Smooth muscle cell (in vitro differentiated cells): ENCODE measurements around the gene PLD4. TPM values are rescaled to one million over a fixed set of nuclear protein-coding genes. Genes with fewer than 3 reads are reported as not detected.

Source experiments
- DNase-seq: peaks from one replicate; lab custom pipeline; 2025; ENCODE audit not compliant: unreplicated experiment; lab: John Stamatoyannopoulos, UW
- H2AFZ ChIP-seq: fragments of 200-600 bp; sonication (generic); 2 replicates; pipeline ENCODE4 v1.6.0; 2016; ENCODE audit warnings: antibody characterized with exemption, low read depth, mild to moderate bottlenecking
- H3F3A ChIP-seq: fragments of 200-600 bp; sonication (generic); 2 replicates; pipeline ENCODE4 v1.6.0; 2017; ENCODE audit warnings: antibody characterized with exemption, low read depth
- H3K27ac ChIP-seq: fragments of 200-600 bp; sonication (generic); 2 replicates; pipeline ENCODE4 v1.5.1; 2016; ENCODE audit warnings: low read depth, mild to moderate bottlenecking
- H3K27me3 ChIP-seq: fragments of 200-600 bp; sonication (generic); 2 replicates; pipeline ENCODE4 v1.6.1; 2016; ENCODE audit warnings: low read depth, mild to moderate bottlenecking
- H3K36me3 ChIP-seq: fragments of 200-600 bp; sonication (generic); 2 replicates; pipeline ENCODE4 v1.5.1; 2016; ENCODE audit warnings: low read depth
- H3K4me1 ChIP-seq: fragments of 200-600 bp; sonication (generic); 2 replicates; pipeline ENCODE4 v1.5.1; 2016; ENCODE audit warnings: low read depth
- H3K4me2 ChIP-seq: fragments of 200-600 bp; sonication (generic); 2 replicates; pipeline ENCODE4 v1.6.0; 2016; ENCODE audit warnings: mild to moderate bottlenecking
- H3K4me3 ChIP-seq: fragments of 200-600 bp; sonication (generic); 2 replicates; pipeline ENCODE4 v1.5.1; 2016; ENCODE audit warnings: mild to moderate bottlenecking
- H3K79me2 ChIP-seq: fragments of 200-600 bp; sonication (generic); 2 replicates; pipeline ENCODE4 v1.6.0; 2016; ENCODE audit warnings: low read depth, mild to moderate bottlenecking
- H3K9ac ChIP-seq: fragments of 200-600 bp; sonication (generic); 2 replicates; pipeline ENCODE4 v1.6.0; 2016; ENCODE audit warnings: low read depth
- H3K9me3 ChIP-seq: fragments of 200-600 bp; sonication (generic); replicated peaks from 2 replicates; pipeline ENCODE4 v1.5.1; 2016; ENCODE audit warnings: low read depth
- H4K20me1 ChIP-seq: fragments of 200-600 bp; sonication (generic); 2 replicates; pipeline ENCODE4 v1.6.0; 2016; ENCODE audit warnings: low read depth
- WGBS: methylation state at CpG from one replicate; pipeline ENCODE4 v1.1.7; 2016; ENCODE audit warnings: low lambda C conversion rate; 5-methylcytosine and 5-hydroxymethylcytosine counted together
- polyA plus RNA-seq: library from polyadenylated mRNA; unstranded; fragments of >200 nt; fragmentation: Nextera tagmentation; extraction: Ambion mirVana; gene quantifications from 2 replicates; pipeline ENCODE4 v1.2.1, GENCODE V29; 2016
- total RNA-seq: library from RNA; depleted of rRNA; stranded (reverse); fragments of >200 nt; gene quantifications from 2 replicates; pipeline ENCODE4 v1.2.3, GENCODE V29; 2014
- TF ChIP-seq, protein P1 (sequence below): fragments of 200-600 bp; sonication (generic); IDR thresholded peaks from 2 replicates; pipeline ENCODE4 v1.5.1; 2017; ENCODE audit warnings: borderline replicate concordance, mild to moderate bottlenecking, antibody characterized with exemption; ENCODE audit not compliant: insufficient read depth, poor library complexity, severe bottlenecking

PLD4 gene
- total and polyA plus RNA-seq, 2 experiments from 2014 or later: 0.06 to 0.09 TPM

DNA sequence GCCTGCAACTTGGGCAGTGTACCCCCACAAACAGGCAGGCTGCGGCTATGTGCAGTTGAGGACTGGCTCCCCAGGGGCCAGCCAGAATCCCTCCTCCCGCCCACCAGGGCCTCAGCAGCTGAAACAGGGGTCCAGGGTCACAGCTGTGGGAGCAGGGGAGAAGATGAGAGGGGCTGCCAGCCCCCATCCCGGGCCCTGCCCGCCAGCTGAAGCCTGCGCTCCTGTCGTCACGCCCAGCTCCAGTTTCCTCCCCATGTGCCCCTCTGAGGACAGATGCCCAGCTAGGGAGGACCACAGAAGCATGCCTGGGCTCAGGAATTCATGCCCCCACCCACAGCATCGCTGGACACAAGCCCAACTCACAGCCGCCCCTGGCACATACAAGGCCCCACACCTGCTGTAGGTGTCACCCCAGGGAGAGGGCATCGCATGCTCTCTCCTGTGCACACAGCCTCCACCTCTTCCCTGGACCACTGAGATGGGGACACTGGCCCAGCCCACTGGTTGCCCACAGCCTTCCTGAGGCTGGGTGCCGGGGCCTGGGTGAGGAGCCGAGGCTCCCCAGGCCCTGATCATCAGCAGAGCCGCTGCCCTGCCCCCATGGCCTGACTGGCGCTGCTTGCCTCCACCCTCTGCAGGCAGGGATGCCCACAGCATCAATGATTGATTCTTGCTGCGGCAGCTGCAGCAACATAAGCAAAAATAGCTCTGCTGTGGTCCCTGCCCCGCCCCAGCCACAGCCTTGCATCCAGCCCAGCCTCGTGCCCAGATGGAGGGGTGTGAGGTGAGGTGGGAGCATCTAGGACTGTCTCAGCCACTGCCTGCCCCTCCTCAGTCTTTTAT, 57.2 kb downstream of the PLD4 start:
- Histone ChIP-seq H3K4me3 (no peak overlapping the region), H2AFZ (no peak overlapping the region), H3K36me3 (no peaks in the 10 kb centered on the region), H3K4me1 (peaks cover 13% of the 10 kb centered on the region), H3K79me2 (no peaks in the 10 kb centered on the region), H3K4me2 (no peak overlapping the region), H4K20me1 (no peaks in the 10 kb centered on the region), H3K9ac (no peak overlapping the region), H3F3A (no peaks in the 10 kb centered on the region), H3K27me3 (no peaks in the 10 kb centered on the region), H3K9me3 (no peaks in the 10 kb centered on the region), H3K27ac (no peak overlapping the region)
- DNase-seq: no peak
- TF ChIP-seq, protein P1, sequence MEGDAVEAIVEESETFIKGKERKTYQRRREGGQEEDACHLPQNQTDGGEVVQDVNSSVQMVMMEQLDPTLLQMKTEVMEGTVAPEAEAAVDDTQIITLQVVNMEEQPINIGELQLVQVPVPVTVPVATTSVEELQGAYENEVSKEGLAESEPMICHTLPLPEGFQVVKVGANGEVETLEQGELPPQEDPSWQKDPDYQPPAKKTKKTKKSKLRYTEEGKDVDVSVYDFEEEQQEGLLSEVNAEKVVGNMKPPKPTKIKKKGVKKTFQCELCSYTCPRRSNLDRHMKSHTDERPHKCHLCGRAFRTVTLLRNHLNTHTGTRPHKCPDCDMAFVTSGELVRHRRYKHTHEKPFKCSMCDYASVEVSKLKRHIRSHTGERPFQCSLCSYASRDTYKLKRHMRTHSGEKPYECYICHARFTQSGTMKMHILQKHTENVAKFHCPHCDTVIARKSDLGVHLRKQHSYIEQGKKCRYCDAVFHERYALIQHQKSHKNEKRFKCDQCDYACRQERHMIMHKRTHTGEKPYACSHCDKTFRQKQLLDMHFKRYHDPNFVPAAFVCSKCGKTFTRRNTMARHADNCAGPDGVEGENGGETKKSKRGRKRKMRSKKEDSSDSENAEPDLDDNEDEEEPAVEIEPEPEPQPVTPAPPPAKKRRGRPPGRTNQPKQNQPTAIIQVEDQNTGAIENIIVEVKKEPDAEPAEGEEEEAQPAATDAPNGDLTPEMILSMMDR: no peak
- 91% methylated on average over 17 of the region's 17 CpGs for WGBS

DNA sequence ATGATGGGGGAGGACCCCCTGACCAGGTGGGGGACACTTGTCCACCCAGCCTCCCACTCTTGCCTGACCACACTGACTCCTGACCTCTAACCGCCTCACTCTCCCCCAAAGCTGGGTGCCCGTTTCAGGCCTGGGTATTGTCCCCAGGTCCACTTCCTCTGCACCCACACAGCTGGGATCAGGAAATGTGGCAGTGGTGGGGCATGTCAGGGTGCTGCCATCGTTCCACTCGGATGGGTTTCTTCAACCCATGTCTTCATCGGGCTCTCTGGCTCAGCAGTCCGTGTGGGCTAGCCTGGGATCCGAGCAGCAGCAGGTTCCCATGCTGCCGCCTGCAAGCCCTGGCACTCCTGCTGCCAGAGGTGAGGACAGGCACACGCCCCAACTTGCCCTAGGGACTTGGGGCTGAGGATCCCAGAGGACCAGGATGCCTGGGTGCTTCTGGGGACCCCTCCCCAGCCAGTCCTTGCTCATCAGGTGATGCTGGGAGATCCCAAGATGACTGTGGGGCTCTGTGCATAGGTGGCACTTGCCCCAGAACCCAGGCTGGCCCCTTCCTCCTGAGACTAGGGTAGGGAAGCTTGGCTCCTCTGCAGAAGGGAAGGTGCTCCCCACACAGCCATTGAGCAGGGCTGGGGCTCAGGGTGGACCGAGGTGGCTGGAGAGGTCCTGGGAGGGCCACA, 58.0 kb downstream of the PLD4 start:
- WGBS: 85% methylated on average over 10 of the region's 10 CpGs
- no peaks in the 10 kb centered on the region for H3K9me3 ChIP-seq
- no peak overlapping the region for H3K4me2 ChIP-seq
- TF ChIP-seq, protein P1: no peak
- no peaks in the 10 kb centered on the region for H3K79me2 ChIP-seq
- no peak for DNase-seq
- no peak overlapping the region for H3K27ac ChIP-seq
- H3K36me3 ChIP-seq: no peaks in the 10 kb centered on the region
- H3K9ac ChIP-seq: no peak overlapping the region
- H2AFZ ChIP-seq: no peak overlapping the region
- H3K27me3 ChIP-seq: no peaks in the 10 kb centered on the region
- no peak overlapping the region for H3K4me3 ChIP-seq
- no peaks in the 10 kb centered on the region for H4K20me1 ChIP-seq
- no peaks in the 10 kb centered on the region for H3F3A ChIP-seq
- peaks cover 10% of the 10 kb centered on the region for H3K4me1 ChIP-seq

Other genes starting within 250 kb of the PLD4 start
- 28.1 and 29.8 TPM in 2 replicates for gene INF2, start 235.3 kb upstream of the PLD4 start, total RNA-seq
- 19.9 and 30.1 TPM in 2 replicates for gene INF2, start 235.3 kb upstream of the PLD4 start, polyA plus RNA-seq
- 6.0 and 43.0 TPM in 2 replicates for gene ADSS1, start 200.7 kb upstream of the PLD4 start, total RNA-seq
- gene ADSS1, start 200.7 kb upstream of the PLD4 start, polyA plus RNA-seq: 7.8 and 9.3 TPM in 2 replicates
- 78.5 and 155 TPM in 2 replicates for gene SIVA1, start 171.7 kb upstream of the PLD4 start, total RNA-seq
- 118 and 133 TPM in 2 replicates for gene SIVA1, start 171.7 kb upstream of the PLD4 start, polyA plus RNA-seq
- gene AKT1, start 129.1 kb upstream of the PLD4 start, total RNA-seq: 93.7 and 99.9 TPM in 2 replicates
- gene AKT1, start 129.1 kb upstream of the PLD4 start, polyA plus RNA-seq: 179 and 189 TPM in 2 replicates
- gene ZBTB42, start 123.8 kb upstream of the PLD4 start, total RNA-seq: 1.6 and 4.2 TPM in 2 replicates
- 0.72 and 1.1 TPM in 2 replicates for gene ZBTB42, start 123.8 kb upstream of the PLD4 start, polyA plus RNA-seq
- gene CEP170B, start 59.6 kb upstream of the PLD4 start, total RNA-seq: 9.8 and 13.7 TPM in 2 replicates
- 5.9 and 7.9 TPM in 2 replicates for gene CEP170B, start 59.6 kb upstream of the PLD4 start, polyA plus RNA-seq
- gene AHNAK2, start 53.5 kb downstream of the PLD4 start, total RNA-seq: 49.7 and 53.8 TPM in 2 replicates
- 10.3 and 26.8 TPM in 2 replicates for gene AHNAK2, start 53.5 kb downstream of the PLD4 start, polyA plus RNA-seq
- 5.0 and 7.4 TPM in 2 replicates for gene CLBA1, start 60.9 kb downstream of the PLD4 start, total RNA-seq
- gene CLBA1, start 60.9 kb downstream of the PLD4 start, polyA plus RNA-seq: 8.1 and 8.7 TPM in 2 replicates
- gene CDCA4, start 96.2 kb downstream of the PLD4 start, total RNA-seq: 15.1 and 16.4 TPM in 2 replicates
- gene CDCA4, start 96.2 kb downstream of the PLD4 start, polyA plus RNA-seq: 19.8 and 23.5 TPM in 2 replicates
- gene GPR132, start 140.6 kb downstream of the PLD4 start, total RNA-seq: 0.18 TPM in 1 of 2 replicates, not detected in the other
- gene GPR132, start 140.6 kb downstream of the PLD4 start, polyA plus RNA-seq: 0.62 and 1.6 TPM in 2 replicates
- 5.8 and 7.6 TPM in 2 replicates for gene JAG2, start 243.9 kb downstream of the PLD4 start, total RNA-seq
- 5.0 and 10.0 TPM in 2 replicates for gene JAG2, start 243.9 kb downstream of the PLD4 start, polyA plus RNA-seq